Liver (tissue), 9 donors: ENCODE measurements around the gene PSG7. TPM values are rescaled to one million over a fixed set of nuclear protein-coding genes. Genes with fewer than 3 reads are reported as not detected.
"Not testable (repeated sequence)": the region's sequence is repeated elsewhere in the genome, so short reads cannot be mapped to it uniquely, and the experiment has no call there.

Experiments used
- DNase-seq: peaks from one replicate; pipeline ENCODE4 v3.0.0-alpha.2; 2017; ENCODE audit warnings: low spot score
- H3K27ac ChIP-seq, 2 donors: one replicate each; pipeline ENCODE4 v1.7.0; 2013; ENCODE audit warnings: inconsistent platforms in 2 of 2, low read length in 2 of 2, control low read depth in 1 of 2, low read depth in 1 of 2, mild to moderate bottlenecking in 1 of 2
- H3K27me3 ChIP-seq, 4 donors: one replicate each; pipeline versions ENCODE4 v1.6.1 to v1.7.0; 2013; ENCODE audit warnings: low read length in 3 of 4, inconsistent platforms in 1 of 4, mild to moderate bottlenecking in 1 of 4, moderate library complexity in 1 of 4; ENCODE audit not compliant: control insufficient read depth in 4 of 4, insufficient read depth in 4 of 4
- H3K36me3 ChIP-seq, 4 donors: one replicate each; pipeline versions ENCODE4 v1.6.1 to v1.7.0; 2013; ENCODE audit warnings: low read length in 3 of 4, mild to moderate bottlenecking in 3 of 4, low read depth in 1 of 4, moderate library complexity in 1 of 4; ENCODE audit not compliant: control insufficient read depth in 4 of 4, insufficient read depth in 3 of 4
- H3K4me1 ChIP-seq, 4 donors: one replicate each; pipeline versions ENCODE4 v1.6.1 to v1.7.0; 2013; ENCODE audit warnings: low read length in 3 of 4, mild to moderate bottlenecking in 3 of 4, moderate library complexity in 1 of 4; ENCODE audit not compliant: control insufficient read depth in 4 of 4, insufficient read depth in 4 of 4
- H3K4me3 ChIP-seq, 3 donors: one replicate each; pipeline versions ENCODE4 v1.6.1 to v1.7.0; 2013; ENCODE audit warnings: low read length in 3 of 3, control low read depth in 1 of 3, low read depth in 1 of 3, mild to moderate bottlenecking in 1 of 3
- H3K9ac ChIP-seq, 2 donors: one replicate each; pipeline ENCODE4 v1.7.0; 2013; ENCODE audit warnings: low read length in 2 of 2, mild to moderate bottlenecking in 2 of 2, moderate library complexity in 2 of 2, control low read depth in 1 of 2, low read depth in 1 of 2
- H3K9me3 ChIP-seq, 4 donors: one replicate each; pipeline versions ENCODE4 v1.6.1 to v1.7.0; 2013; ENCODE audit warnings: low read length in 3 of 4; ENCODE audit not compliant: control insufficient read depth in 4 of 4
- CTCF ChIP-seq: fragments of 150-350 bp; IDR thresholded peaks from 2 replicates; pipeline ENCODE4 v1.5.1; 2017; ENCODE audit warnings: improper control_type of control experiment, low read depth, low read length; ENCODE audit not compliant: missing input control
- EGR1 ChIP-seq, 2 donors: IDR thresholded peaks; 2 replicates each; pipeline ENCODE4 v1.6.1; 2016 to 2018; ENCODE audit warnings: antibody characterized with exemption in 2 of 2, low read depth in 2 of 2
- FOXA1 ChIP-seq: IDR thresholded peaks from 2 replicates; pipeline ENCODE4 v1.6.1; 2016; ENCODE audit warnings: antibody characterized with exemption
- FOXA2 ChIP-seq: IDR thresholded peaks from 2 replicates; pipeline ENCODE4 v1.6.1; 2016; ENCODE audit warnings: antibody characterized with exemption
- GABPA ChIP-seq, 2 donors: IDR thresholded peaks in 1 of 2; conservative IDR thresholded peaks in 1 of 2; 2 replicates each; pipeline ENCODE4 v1.6.1; 2016; ENCODE audit warnings: antibody characterized with exemption in 2 of 2, mild to moderate bottlenecking in 1 of 2, moderate library complexity in 1 of 2
- HNF4A ChIP-seq, 2 donors: conservative IDR thresholded peaks; 2 replicates each; pipeline ENCODE4 v1.6.1; 2016; ENCODE audit warnings: antibody characterized with exemption in 2 of 2, mild to moderate bottlenecking in 2 of 2
- HNF4G ChIP-seq: IDR thresholded peaks from 2 replicates; pipeline ENCODE4 v1.6.1; 2016; ENCODE audit warnings: antibody characterized with exemption
- JUND ChIP-seq, 2 donors: IDR thresholded peaks; 2 replicates each; pipeline ENCODE4 v1.6.1; 2016; ENCODE audit warnings: antibody characterized with exemption in 2 of 2
- MAX ChIP-seq: IDR thresholded peaks from 2 replicates; pipeline ENCODE4 v1.6.1; 2016; ENCODE audit warnings: antibody characterized with exemption
- NR2F2 ChIP-seq: IDR thresholded peaks from 2 replicates; pipeline ENCODE4 v1.6.1; 2016; ENCODE audit warnings: antibody characterized with exemption
- RAD21 ChIP-seq, 2 donors: IDR thresholded peaks; 2 replicates each; pipeline ENCODE4 v1.6.1; 2016; ENCODE audit warnings: antibody characterized with exemption in 2 of 2, mild to moderate bottlenecking in 2 of 2
- REST ChIP-seq: IDR thresholded peaks from 2 replicates; pipeline ENCODE4 v1.6.1; 2016; ENCODE audit warnings: antibody characterized with exemption, mild to moderate bottlenecking
- SP1 ChIP-seq: IDR thresholded peaks from 2 replicates; pipeline ENCODE4 v1.6.1; 2018; ENCODE audit warnings: antibody characterized with exemption, mild to moderate bottlenecking
- TAF1 ChIP-seq: conservative IDR thresholded peaks from 2 replicates; pipeline ENCODE4 v1.6.1; 2016; ENCODE audit warnings: antibody characterized with exemption, mild to moderate bottlenecking
- YY1 ChIP-seq: IDR thresholded peaks from 2 replicates; pipeline ENCODE4 v1.6.1; 2016; ENCODE audit warnings: antibody characterized with exemption, mild to moderate bottlenecking
- ZBTB33 ChIP-seq: IDR thresholded peaks from 2 replicates; pipeline ENCODE4 v1.6.1; 2016; ENCODE audit warnings: antibody characterized with exemption
- WGBS: extraction: QIAGEN DNeasy Blood & Tissue Kit; methylation state at CpG from one replicate; pipeline ENCODE4 v1.1.7; 2013; 5-methylcytosine and 5-hydroxymethylcytosine counted together
- polyA plus RNA-seq, 2 donors: library from polyadenylated mRNA; stranded (reverse) in 1 of 2; unstranded in 1 of 2; fragments of 200-250 nt in 1 of 2; fragments of >200 nt in 1 of 2; fragmentation: Nextera tagmentation in 1 of 2; extraction: Ambion mirVana in 1 of 2; gene quantifications; one replicate each; pipeline versions ENCODE4 v1.2.1 to v1.2.3, GENCODE V29; 2013 to 2015
- total RNA-seq, 2 donors: library from RNA; depleted of rRNA; stranded (reverse); fragments of >200 nt; gene quantifications; one replicate each; pipeline ENCODE4 v1.2.3, GENCODE V29; 2014
- donor health status: healthy.
- donor health status: healthy.
- donor health status: healthy.
- donor health status: healthy.
- donor health status: healthy.

PSG7 gene
- total RNA-seq: not detected
- not detected for polyA plus RNA-seq

GRCh38 chr19:42937107-42937506 lies at the start of gene PSG7:
TSS of gene PSG7 (minus strand) at chr19:42937207. CDS start at chr19:42937076, 131 bp downstream.
- H3K27me3 ChIP-seq, DNase-seq: not testable (repeated sequence)
- 84% methylated on average over 3 of the region's 3 CpGs for WGBS

GRCh38 chr19:42985588-42985987 lies 48.6 kb upstream of the PSG7 start:
- WGBS: 61% methylated on average over 4 of the region's 4 CpGs
- Histone ChIP-seq H3K9ac (no peak overlapping the region), H3K36me3 (no peaks in the 10 kb centered on the region), H3K4me1 (no peaks in the 10 kb centered on the region), H3K4me3 (no peak overlapping the region), H3K27ac (no peak overlapping the region), H3K9me3 (no peaks in the 10 kb centered on the region), H3K27me3 (no peaks in the 10 kb centered on the region)
- DNase-seq: no peak
- no peak for TF ChIP-seq SP1
- TF ChIP-seq ZBTB33: no peak
- TF ChIP-seq FOXA1: no peak
- TF ChIP-seq GABPA (IDR thresholded peaks at IDR 0.05 in 1 of 2, conservative IDR thresholded peaks at IDR 0.05 in 1 of 2): no peak
- no peak for TF ChIP-seq REST
- TF ChIP-seq YY1: no peak
- TF ChIP-seq EGR1 (IDR thresholded peaks at IDR 0.05; ENCODE audit: low read depth in 2 of 2): no peak
- no peak for TF ChIP-seq NR2F2
- no peak for TF ChIP-seq FOXA2
- no peak for TF ChIP-seq JUND (IDR thresholded peaks at IDR 0.05)
- no peak for TF ChIP-seq MAX
- no peak for TF ChIP-seq HNF4A (conservative IDR thresholded peaks at IDR 0.05)
- TF ChIP-seq CTCF: no peak
- no peak for TF ChIP-seq TAF1
- TF ChIP-seq HNF4G: no peak
- no peak for TF ChIP-seq RAD21 (IDR thresholded peaks at IDR 0.05)

More at GRCh38 chr19:42937107-42937506, at the start of gene PSG7:
- not testable (repeated sequence) for H3K4me3 ChIP-seq, H3K9me3 ChIP-seq, H3K4me1 ChIP-seq, H3K27ac ChIP-seq, H3K36me3 ChIP-seq, H3K9ac ChIP-seq

- not testable (repeated sequence) for H3K27ac ChIP-seq, H3K4me3 ChIP-seq, H3K4me1 ChIP-seq, DNase-seq, H3K9me3 ChIP-seq, H3K36me3 ChIP-seq, H3K9ac ChIP-seq, H3K27me3 ChIP-seq
Observed at GRCh38 chr19:42982111-42982510, 45.1 kb upstream of the PSG7 start.

GRCh38 chr19:42971451-42971850 lies 34.4 kb upstream of the PSG7 start:
- H3K9me3 ChIP-seq, H3K9ac ChIP-seq, H3K27me3 ChIP-seq, H3K4me3 ChIP-seq, H3K36me3 ChIP-seq, DNase-seq, H3K27ac ChIP-seq, H3K4me1 ChIP-seq: not testable (repeated sequence)
- 81% methylated on average over 5 of the region's 5 CpGs for WGBS
